IPS-18c (cell line): ENCODE measurements around the gene GLI3.

Experiments
- H3K4me3 ChIP-seq: 2 replicates; pipeline ENCODE4 v1.7.0; 2013; ENCODE audit warnings: low read depth, mild to moderate bottlenecking, low read length, moderate library complexity; ENCODE audit not compliant: insufficient read depth
- H3K9me3 ChIP-seq: one replicate; pipeline ENCODE4 v1.6.1; 2013; ENCODE audit warnings: mild to moderate bottlenecking, low read length, moderate library complexity; ENCODE audit not compliant: control insufficient read depth, insufficient read depth

The GLI3 gene

DNA sequence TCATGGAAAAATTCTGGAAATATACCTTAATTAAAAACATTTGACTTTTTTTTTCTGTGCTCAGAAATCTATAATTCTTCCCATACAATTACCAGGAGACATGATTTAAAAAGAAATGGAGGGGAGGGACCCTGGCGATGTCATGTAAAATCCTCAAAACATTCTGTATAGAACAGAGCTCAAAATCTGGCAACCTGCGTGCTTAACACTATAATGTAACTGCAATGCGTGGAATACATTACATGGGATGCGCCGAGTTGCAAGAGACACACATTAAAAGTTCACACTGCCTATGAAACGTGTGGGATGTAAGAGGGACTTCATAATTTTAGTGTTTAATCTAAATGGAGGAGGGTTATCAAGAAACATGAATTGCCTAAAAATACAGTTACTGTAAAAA is 215.0 kb downstream of the GLI3 start:
- H3K9me3 ChIP-seq = no peaks in the 10 kb centered on the region
- H3K4me3 ChIP-seq = no peak overlapping the region

DNA sequence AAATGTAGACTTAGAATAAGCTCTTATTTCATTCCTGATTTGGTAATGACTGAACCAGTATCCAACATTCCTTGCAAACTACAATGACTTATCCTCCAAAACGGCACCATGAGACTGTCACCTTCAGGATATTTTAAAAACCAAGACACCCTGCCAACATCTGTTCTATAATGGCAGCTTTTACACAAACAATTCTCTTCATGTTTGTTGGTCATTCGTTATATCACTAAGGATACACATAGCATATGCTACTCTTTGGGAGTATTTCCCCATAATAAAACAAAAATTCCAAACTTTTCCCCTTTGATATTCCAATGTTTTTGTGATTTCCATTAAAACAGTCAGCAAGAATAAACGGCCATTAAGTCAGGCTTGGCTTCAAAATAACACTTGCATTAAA is 215.4 kb downstream of the GLI3 start:
- no peaks in the 10 kb centered on the region for H3K9me3 ChIP-seq
- no peak overlapping the region for H3K4me3 ChIP-seq

DNA sequence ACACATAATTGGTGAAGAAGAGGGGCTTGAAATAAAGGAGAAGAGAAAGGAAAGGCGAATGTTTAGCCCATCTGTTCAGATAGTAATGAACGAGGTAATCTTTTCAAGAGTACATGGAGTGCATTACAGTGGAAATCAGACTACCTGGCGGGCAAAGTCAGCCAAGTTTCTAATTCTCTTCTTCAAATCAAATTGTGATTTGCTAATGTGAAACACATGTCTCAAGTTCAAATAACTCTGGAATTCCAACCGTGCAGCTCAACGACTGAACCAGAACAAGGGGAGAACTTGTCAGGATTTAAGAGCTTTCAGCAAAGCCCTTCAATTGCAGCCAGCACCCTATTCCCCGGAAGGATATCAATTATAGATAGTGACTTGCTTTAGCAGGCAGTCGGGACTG is 216.9 kb downstream of the GLI3 start:
- Histone ChIP-seq H3K4me3 (no peak overlapping the region), H3K9me3 (no peaks in the 10 kb centered on the region)

DNA sequence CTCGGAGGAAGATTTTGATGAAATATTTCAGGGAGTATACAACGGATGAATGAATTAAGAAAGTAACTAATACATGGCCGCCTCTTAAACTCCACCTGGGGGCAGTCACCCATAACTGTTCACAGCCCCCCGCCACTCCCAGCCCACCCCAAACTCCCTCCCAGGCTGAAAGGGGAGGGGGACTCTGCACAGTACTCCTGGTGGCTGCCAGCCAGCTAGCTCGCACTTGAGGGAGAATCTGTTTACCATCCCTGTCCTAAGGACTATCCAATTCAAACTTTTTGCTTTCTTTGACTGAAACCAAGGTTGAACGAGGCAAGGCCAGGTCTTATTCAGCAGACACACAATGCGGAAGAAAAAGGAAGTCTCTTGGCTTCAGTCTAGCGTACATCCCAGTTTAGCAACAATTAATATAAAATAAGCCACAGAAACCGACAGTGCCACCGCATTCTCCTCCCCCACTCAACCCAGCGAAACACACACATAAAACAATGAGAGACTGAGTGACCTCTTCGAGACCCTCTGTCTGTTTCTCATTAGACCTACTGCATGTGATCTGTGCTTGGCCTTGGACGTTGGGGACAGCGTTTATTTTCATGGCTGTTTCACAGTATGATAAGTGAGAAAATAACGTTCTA is 219.5 kb downstream of the GLI3 start:
- Histone ChIP-seq H3K9me3 (no peaks in the 10 kb centered on the region), H3K4me3 (no peak overlapping the region)

DNA sequence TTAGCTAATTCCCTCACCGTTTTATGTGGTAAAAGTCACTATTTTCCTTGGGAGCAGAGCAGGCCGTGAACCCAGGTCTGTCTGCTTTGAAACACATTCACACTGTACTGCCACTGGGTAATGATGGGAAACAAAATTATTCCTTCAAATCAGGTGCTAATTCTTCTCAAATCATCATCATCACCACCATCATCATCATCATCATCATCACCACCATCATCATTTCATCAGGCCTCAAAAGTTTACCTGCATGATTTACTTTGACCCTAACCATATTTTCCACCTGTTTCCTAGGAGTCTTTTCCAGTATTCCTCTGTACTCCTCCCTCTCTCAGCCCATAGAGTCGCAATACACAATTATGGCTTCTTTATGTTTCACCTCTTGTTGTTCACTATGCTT is 220.5 kb downstream of the GLI3 start:
- H3K9me3 ChIP-seq = no peaks in the 10 kb centered on the region
- no peak overlapping the region for H3K4me3 ChIP-seq

DNA sequence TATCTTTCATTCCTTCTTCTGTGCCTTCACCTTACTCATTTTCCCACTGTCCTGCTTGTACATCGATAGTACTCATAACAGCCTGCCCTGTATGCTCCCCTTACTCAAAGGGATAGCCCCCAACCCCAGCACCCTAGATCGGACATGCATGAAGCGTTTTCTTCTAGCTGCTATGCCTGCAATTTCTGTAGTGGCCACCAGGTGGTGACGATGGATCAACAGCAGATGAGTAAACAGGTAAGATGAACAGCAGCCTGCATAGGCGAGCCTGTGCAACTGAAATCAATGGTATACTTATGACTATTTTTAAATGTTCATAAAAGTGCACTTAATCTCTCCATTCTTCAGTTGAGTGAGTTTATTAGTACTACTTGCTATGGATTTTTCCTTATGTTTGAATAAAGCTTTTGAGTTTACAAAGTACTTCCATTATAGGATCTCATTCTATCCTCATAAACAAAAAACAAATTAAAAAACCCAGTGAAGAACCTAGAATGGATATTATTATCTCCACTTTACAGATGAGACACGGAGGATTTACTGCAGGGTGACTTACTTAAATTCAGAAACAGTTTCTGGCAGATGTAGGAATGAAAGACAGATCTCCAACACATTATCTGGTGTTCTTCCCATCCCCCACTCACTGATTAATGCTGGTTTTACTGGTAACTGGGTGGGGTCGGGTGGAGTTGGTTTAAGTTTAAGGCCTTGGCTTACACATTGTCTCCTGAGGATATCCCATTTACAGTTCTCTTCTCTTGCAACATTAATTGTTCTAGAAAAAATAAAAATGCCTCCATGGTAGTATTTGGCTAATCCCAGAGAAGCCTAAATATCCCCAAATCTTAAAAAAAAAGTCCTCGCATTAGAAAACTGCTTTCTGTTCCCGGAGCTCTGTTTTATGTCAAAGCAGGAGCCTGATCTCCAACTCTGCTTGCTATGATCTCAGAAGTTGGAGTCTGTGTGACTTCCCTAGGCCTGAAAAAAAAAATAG is 222.1 kb downstream of the GLI3 start:
- H3K4me3 ChIP-seq = no peak overlapping the region
- no peaks in the 10 kb centered on the region for H3K9me3 ChIP-seq

DNA sequence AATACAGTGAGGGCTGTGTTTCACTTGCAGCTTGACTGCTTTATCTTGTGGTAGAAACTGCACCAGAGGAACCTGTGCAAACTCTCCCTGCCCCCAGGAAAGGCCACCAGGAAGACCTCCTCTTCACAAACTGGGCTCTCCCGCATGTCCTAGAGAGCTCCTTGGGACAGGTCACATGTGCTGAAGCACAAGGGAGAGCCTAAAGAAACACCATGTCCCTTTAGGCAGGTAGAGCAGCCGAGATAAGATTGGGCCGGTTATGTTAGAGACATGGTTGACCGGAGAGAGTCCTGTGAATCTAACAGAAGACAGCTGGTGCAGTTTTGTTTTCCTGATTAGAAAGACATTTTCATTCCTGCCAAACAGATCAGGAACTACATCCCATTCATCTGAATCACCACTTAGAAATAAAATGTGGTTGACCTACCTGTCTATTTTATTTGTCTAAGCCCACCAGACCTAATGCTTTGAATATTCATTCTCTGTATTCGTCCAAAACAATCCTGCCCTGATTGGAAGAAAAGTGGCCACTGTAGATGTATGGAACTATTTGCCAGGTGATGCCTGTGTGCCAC is 224.1 kb downstream of the GLI3 start:
- Histone ChIP-seq H3K9me3 (no peaks in the 10 kb centered on the region), H3K4me3 (no peak overlapping the region)

DNA sequence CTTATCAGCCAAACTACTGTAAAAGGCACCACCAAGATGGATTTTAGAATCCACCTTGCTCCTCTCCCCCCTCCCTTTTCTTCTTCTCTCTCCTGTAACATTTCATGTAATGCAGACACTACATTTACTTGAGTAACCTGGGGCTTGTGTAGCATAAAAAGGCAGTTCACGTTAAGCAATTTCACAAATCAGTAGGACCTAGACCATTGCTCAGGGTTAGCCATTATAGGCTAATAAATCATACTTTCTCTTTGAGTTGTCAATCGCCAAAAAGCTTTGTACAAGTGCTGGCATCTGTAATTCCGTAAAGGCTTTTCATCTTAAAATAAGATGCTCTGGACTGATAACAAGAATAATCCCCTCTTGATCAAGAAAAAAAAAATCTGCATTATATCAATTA is 224.7 kb downstream of the GLI3 start:
- no peaks in the 10 kb centered on the region for H3K9me3 ChIP-seq
- no peak overlapping the region for H3K4me3 ChIP-seq

DNA sequence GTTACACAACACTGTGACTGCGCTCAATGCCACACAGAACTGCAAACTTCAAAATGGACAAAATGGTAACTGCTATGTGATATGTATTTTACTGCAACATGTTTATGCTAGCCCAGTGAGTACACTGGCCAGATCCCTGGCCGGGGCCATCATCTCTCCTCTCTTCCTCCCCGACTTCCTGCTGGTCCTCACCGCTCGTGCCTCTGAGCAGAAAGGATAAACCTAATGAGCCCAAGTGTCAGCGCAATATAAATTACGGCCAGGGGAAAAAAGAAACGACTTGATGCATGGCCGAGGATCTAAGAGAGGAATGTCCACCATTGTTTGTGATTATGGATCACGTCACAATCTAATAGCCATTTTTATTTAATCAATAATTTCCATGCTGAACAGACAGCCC is 225.2 kb downstream of the GLI3 start:
- H3K4me3 ChIP-seq = no peak overlapping the region
- no peaks in the 10 kb centered on the region for H3K9me3 ChIP-seq

DNA sequence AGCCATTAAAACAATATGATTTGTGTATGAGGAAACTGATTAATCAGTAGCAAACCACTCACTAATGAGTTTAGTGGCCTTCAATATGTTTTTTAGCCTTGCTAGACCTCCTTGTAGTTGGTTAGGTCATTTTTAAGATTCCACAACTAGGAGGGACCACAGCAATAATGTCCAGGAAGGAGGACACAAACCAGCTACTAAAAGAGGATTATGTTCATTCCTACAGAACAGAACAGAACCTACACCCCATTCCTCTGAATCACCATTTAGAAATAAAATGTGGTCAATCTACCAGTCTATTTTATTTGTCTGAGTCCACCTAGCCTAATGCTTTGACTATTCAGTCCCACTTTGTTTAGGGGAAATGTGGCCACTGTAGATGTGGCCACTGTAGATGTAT is 226.3 kb downstream of the GLI3 start:
- no peaks in the 10 kb centered on the region for H3K9me3 ChIP-seq
- no peak overlapping the region for H3K4me3 ChIP-seq

DNA sequence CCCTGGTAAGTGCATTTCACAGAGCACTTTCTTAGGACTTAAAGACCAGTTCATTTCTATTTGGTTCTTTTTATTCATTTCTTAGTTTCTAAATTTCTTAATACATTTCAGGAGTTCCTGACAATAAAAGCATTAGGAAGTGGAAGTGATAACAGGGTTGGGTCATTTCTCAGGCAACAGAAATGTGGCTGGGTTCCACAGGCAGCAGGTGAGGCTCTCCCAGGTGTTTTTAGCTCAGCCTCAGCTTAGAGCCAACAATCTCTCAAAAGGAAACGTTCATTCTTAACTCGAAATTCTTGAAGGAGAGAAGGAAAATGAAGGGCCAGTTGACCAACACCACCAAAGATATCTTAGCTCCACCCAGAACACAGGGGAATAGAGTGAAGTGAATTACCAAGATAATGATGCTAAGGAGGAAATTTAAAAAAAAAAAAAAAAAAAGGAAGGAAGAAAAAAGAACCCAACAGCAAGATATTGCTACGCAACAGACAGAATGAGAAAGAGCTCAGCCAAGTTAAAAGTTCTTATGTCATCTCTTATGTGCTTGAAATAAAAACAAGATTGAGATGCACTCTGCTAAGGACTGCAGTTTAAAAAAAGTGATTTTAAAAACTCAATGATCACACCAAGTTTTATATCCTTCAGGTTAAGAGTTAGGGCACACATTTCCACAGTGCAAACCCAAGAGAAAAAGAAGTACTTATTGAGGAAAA is 230.1 kb downstream of the GLI3 start:
- no peaks in the 10 kb centered on the region for H3K9me3 ChIP-seq
- H3K4me3 ChIP-seq = no peak overlapping the region

DNA sequence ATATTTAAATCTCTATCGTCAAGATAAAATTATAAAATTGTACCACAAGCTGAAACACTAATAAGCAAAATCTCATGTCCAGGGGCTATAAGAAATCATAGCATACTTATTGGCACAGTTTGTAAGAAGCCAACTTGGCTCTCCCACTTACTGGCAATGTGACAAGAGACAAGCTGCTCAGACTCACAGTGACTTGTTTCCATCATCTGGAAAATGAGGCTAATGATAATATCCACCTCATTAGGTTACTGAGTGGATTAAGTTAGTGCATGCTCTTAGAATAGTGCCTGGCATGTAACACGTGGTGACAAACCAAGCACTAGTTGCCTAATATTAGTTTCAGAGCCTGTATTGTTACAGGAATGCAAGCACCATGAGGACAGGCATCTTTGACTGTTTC is 234.4 kb downstream of the GLI3 start:
- Histone ChIP-seq H3K4me3 (no peak overlapping the region), H3K9me3 (no peaks in the 10 kb centered on the region)

DNA sequence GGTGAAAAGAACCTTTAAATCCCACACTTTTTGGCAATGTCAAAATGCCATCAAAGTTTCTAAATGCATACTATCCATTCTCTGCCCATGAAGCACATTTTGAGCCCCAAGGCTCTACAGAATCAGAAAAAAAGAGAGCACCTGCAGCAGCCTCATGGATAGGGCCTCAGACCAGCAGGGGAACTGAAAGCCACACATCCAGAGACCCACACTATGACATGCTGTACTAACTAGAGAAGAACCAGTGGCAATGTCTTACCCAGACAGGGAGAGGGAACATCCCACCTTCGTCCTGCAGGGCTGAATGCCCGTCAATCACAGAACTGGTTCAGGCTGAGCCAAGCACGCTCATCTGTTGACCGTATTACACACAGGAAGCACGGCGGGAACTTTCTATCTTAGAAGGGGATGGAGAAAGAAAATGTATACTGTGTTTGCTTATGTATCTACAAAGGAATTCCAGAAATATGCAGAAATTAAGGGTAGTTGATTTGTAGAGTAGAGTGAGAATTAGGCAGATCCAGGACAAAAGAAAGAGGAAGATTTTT is 237.2 kb downstream of the GLI3 start:
- no peak overlapping the region for H3K4me3 ChIP-seq
- H3K9me3 ChIP-seq = no peaks in the 10 kb centered on the region

DNA sequence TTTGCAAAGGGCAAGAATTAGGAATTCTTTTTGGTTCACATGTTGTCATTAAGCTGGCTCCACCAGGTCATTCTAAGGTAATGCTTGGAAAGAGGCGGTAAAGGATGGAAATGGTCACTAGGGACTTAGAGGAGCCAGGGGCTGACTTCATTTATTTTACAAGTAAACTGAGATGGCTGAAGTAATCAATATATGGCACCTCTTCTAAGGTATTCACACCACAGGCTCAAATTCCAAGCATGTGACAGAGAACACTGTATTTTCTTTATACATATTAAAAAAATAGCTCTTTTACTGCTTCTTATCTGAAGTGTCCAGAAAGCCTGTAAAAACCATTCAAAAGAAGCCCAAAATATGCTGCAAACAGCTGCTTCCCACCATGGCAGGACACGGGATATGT is 239.0 kb downstream of the GLI3 start:
- Histone ChIP-seq H3K4me3 (no peak overlapping the region), H3K9me3 (no peaks in the 10 kb centered on the region)

DNA sequence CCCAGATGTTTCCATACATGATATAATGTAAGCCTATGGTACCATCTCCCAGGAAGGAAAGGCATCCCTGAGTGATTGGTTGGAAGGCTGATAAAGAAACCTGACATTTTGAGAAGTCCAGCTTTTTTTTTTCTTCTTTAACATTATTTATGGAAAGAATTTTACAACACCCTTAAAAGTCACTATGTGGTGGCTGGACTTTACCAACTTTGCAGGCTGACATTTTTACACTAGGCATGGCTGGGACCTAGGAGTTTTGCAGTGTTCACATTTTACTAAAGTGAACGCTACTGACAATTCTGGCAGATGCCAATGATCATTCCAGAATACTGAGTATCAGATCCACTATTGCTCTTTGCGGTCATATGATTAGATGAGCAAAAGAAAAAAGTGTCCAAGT is 239.9 kb downstream of the GLI3 start:
- Histone ChIP-seq H3K4me3 (no peak overlapping the region), H3K9me3 (no peaks in the 10 kb centered on the region)

DNA sequence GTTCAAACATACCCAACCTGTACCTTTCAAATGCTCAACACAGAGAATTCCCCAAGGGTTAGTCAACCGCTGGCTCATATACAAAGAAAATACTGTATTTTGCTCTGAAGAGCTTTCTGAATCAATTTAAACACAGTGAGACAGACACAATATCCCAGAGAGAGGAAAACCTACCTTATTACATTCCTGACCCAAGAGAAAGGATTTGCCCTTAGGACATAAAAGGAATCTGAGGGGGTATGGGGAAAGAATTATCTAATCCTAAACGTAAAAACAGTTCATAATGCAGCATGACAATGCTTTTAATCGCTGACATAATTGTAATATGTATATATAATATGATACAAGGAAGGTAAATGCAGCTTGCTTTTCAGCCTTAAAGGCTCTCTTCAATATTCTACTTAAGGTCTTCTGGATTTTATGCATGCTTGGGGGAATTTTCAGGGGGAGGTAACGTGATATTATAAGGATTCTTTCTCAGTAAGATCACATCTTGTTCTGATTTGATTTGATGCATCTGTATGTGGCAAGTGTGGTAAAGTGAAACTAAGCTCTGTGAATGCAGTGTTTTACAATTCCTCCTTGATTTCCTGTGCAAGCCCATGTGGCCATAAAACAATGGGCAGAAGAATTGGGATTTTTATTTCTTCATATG is 240.5 kb downstream of the GLI3 start:
- Histone ChIP-seq H3K9me3 (no peaks in the 10 kb centered on the region), H3K4me3 (no peak overlapping the region)
